Loucy (cell line): ENCODE measurements around the gene RNU6-7.

Experiments
- H2AFZ ChIP-seq: fragments of 200-600 bp; sonication (generic); 2 replicates; pipeline ENCODE4 v1.6.0; 2016; ENCODE audit warnings: antibody characterized with exemption, mild to moderate bottlenecking, low read length, moderate library complexity
- H3F3A ChIP-seq: fragments of 200-600 bp; 2 replicates; pipeline ENCODE4 v1.6.0; 2016; ENCODE audit warnings: antibody characterized with exemption, low read depth, mild to moderate bottlenecking
- H3K27me3 ChIP-seq: fragments of 200-600 bp; sonication (generic); 2 replicates; pipeline ENCODE4 v1.6.1; 2014; ENCODE audit warnings: low read length, mild to moderate bottlenecking; ENCODE audit not compliant: insufficient read depth, poor library complexity, severe bottlenecking
- H3K36me3 ChIP-seq: fragments of 200-600 bp; sonication (generic); 2 replicates; pipeline ENCODE4 v1.6.1; 2016; ENCODE audit warnings: low read length; ENCODE audit not compliant: insufficient read depth
- H3K4me1 ChIP-seq: fragments of 200-600 bp; sonication (generic); 2 replicates; pipeline ENCODE4 v1.5.1; 2014; ENCODE audit warnings: low read length, mild to moderate bottlenecking; ENCODE audit not compliant: insufficient read depth, poor library complexity, severe bottlenecking
- H3K4me2 ChIP-seq: fragments of 200-600 bp; sonication (generic); 2 replicates; pipeline ENCODE4 v1.6.0; 2014; ENCODE audit warnings: antibody characterized with exemption, low read length, low read depth, mild to moderate bottlenecking; ENCODE audit not compliant: poor library complexity, severe bottlenecking
- H3K4me3 ChIP-seq: fragments of 200-600 bp; sonication (generic); 2 replicates; pipeline ENCODE4 v1.5.1; 2014; ENCODE audit warnings: low read length, mild to moderate bottlenecking, mixed read lengths; ENCODE audit not compliant: poor library complexity, severe bottlenecking
- H3K79me2 ChIP-seq: fragments of 200-600 bp; sonication (generic); 2 replicates; pipeline ENCODE4 v1.6.1; 2014; ENCODE audit warnings: low read length; ENCODE audit not compliant: insufficient read depth
- H3K9ac ChIP-seq: fragments of 200-600 bp; sonication (generic); 2 replicates; pipeline ENCODE4 v1.6.0; 2014; ENCODE audit warnings: mild to moderate bottlenecking, low read depth, low read length, moderate library complexity; ENCODE audit not compliant: poor library complexity, severe bottlenecking
- H3K9me2 ChIP-seq: fragments of 200-600 bp; sonication (generic); replicated peaks from 2 replicates; pipeline ENCODE4 v1.6.1; 2016; ENCODE audit warnings: low read depth, low read length, mixed read lengths
- H3K9me3 ChIP-seq: fragments of 200-600 bp; sonication (generic); 2 replicates; pipeline ENCODE4 v1.6.1; 2014; ENCODE audit warnings: mild to moderate bottlenecking, antibody characterized with exemption, low read length, low read depth; ENCODE audit not compliant: insufficient read depth
- H4K20me1 ChIP-seq: fragments of 200-600 bp; sonication (generic); 2 replicates; pipeline ENCODE4 v1.6.0; 2014; ENCODE audit warnings: antibody characterized with exemption, low read length, mild to moderate bottlenecking; ENCODE audit not compliant: insufficient read depth, poor library complexity, severe bottlenecking
- EZH2phosphoT487 ChIP-seq: fragments of 200-600 bp; IDR thresholded peaks from 2 replicates; pipeline ENCODE4 v1.6.1; 2018; ENCODE audit warnings: antibody characterized with exemption, mild to moderate bottlenecking, moderate library complexity, borderline replicate concordance
- TF ChIP-seq, protein P1 (sequence below): fragments of 200-600 bp; sonication (generic); conservative IDR thresholded peaks from 2 replicates; pipeline ENCODE4 v1.5.1; 2014; ENCODE audit warnings: mild to moderate bottlenecking, antibody characterized with exemption, low read length

Gene RNU6-7

DNA sequence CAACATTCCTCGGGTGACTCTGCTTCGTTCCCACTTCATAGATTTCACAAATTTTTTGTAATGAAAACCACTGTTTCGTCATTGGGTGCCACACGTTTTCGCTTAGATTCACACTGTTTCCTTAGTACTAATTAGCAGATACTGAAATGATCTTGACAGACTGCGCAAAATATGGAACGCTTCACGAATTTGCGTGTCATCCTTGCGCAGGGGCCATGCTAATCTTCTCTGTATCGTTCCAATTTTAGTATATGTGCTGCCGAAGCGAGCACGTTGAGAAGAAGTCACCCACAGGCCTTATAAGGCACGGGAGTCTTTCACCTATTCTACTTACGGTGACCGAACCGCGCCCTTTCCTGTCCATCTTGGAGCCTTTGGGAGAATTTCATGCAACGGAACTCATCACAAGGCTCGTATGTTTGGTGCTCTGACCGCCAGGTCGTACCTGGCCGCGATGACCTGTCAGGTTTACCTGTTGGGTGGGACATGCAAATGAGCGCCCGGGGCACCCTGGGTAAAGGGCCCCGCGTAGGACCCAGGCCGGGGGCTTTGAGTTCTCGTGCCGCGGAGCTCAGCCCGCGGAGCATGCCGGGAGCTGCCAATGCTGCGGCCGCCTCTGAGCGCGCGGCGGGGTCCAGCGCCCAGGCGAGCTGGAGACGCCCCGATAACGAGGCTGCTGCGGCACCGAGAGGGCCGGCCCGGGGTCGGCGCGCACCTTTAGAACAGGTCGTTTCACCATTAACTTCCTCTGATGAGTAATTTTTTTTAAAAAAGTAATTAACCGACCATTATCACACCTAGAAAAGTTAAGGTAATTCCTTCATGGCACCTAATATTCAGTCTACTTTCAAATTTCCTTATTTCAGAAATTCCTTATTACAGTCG lies 1.4 kb downstream of the RNU6-7 start, which contains the start of gene RNU6-8:
Gene RNU6-8 (minus strand): TSS at position 272 of the 885 bp plus-strand sequence.
- Histone ChIP-seq H3K4me3 (peak within 1 kb of the TSS; percentile 95), H3K4me1 (peaks cover 20% of the 10 kb centered on the region), H3F3A (no peaks in the 10 kb centered on the region)

DNA sequence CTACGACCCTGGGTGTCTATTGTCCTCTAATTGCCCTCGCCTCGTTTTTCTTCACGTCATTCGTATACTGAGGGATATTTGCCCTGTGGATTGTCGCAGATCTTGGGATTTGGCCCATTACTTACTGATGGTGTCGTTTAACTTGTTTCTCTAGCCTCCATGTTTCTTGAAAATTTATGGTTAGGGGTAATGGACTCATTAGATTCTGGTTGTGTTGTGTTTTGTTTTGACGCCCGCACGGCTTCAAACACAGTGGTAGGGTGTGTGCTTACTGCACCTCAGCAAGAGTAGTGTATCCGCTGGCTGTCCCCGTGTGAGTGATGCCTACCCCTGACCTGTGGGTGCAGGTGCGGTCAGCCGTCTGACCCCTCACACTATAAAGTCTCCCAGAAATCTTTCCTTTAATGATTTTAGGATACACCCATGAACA lies 2.1 kb downstream of the RNU6-7 start:
- peak overlapping the region; percentile 95 for H3K4me3 ChIP-seq
- peaks cover 20% of the 10 kb centered on the region for H3K4me1 ChIP-seq
- H3K79me2 ChIP-seq: no peaks in the 10 kb centered on the region
- no peaks in the 10 kb centered on the region for H3K27me3 ChIP-seq
- H3K4me2 ChIP-seq: peak overlapping the region; percentile 93
- no peaks in the 10 kb centered on the region for H3K9me2 ChIP-seq
- H4K20me1 ChIP-seq: no peaks in the 10 kb centered on the region
- H3K36me3 ChIP-seq: no peaks in the 10 kb centered on the region
- peak overlapping the region; percentile 100 for H2AFZ ChIP-seq
- TF ChIP-seq, protein P1, sequence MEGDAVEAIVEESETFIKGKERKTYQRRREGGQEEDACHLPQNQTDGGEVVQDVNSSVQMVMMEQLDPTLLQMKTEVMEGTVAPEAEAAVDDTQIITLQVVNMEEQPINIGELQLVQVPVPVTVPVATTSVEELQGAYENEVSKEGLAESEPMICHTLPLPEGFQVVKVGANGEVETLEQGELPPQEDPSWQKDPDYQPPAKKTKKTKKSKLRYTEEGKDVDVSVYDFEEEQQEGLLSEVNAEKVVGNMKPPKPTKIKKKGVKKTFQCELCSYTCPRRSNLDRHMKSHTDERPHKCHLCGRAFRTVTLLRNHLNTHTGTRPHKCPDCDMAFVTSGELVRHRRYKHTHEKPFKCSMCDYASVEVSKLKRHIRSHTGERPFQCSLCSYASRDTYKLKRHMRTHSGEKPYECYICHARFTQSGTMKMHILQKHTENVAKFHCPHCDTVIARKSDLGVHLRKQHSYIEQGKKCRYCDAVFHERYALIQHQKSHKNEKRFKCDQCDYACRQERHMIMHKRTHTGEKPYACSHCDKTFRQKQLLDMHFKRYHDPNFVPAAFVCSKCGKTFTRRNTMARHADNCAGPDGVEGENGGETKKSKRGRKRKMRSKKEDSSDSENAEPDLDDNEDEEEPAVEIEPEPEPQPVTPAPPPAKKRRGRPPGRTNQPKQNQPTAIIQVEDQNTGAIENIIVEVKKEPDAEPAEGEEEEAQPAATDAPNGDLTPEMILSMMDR: no peak
- H3K9ac ChIP-seq: peak overlapping the region; percentile 77
- H3F3A ChIP-seq: no peaks in the 10 kb centered on the region
- no peaks in the 10 kb centered on the region for H3K9me3 ChIP-seq

More for the DNA sequence above, 1.4 kb downstream of the RNU6-7 start, which contains the start of gene RNU6-8:
- Histone ChIP-seq H3K9me3 (no peaks in the 10 kb centered on the region), H2AFZ (peak within 1 kb of the TSS; percentile 100), H3K9me2 (no peaks in the 10 kb centered on the region), H4K20me1 (no peaks in the 10 kb centered on the region), H3K79me2 (no peaks in the 10 kb centered on the region), H3K36me3 (no peaks in the 10 kb centered on the region), H3K27me3 (no peaks in the 10 kb centered on the region), H3K4me2 (peak within 1 kb of the TSS; percentile 93), H3K9ac (peak within 1 kb of the TSS; percentile 77)
- TF ChIP-seq EZH2phosphoT487: no peak
- TF ChIP-seq, protein P1: no peak

DNA sequence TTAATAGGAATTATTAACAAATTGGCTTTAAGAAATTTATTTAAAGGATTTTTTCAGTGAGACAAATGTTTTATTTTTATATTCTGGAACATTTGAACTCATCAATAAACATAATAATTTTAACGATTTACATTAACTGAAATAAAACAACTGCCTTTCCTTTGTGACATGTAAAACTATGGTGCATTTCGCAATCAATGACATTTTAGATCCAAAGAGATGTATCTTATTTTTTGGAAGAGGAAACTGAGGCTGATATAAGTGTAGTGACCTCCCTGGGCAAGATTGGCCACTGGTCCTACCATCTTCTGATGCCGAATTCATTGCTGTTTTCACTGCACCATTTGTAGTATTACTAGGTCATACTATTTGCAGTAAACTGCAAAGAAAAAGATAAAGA lies 3.7 kb downstream of the RNU6-7 start:
- Histone ChIP-seq H3K9ac (no peak overlapping the region), H3K27me3 (no peaks in the 10 kb centered on the region), H4K20me1 (no peaks in the 10 kb centered on the region), H3K9me3 (no peaks in the 10 kb centered on the region), H3K4me3 (no peak overlapping the region), H3K79me2 (no peaks in the 10 kb centered on the region), H3K4me1 (peaks cover 16% of the 10 kb centered on the region), H2AFZ (no peak overlapping the region), H3K4me2 (peak overlapping the region; percentile 35), H3F3A (no peaks in the 10 kb centered on the region), H3K36me3 (no peaks in the 10 kb centered on the region), H3K9me2 (no peaks in the 10 kb centered on the region)
- no peak for TF ChIP-seq EZH2phosphoT487
- TF ChIP-seq, protein P1: no peak
